Measurements from ENCODE around the gene ANO1.

Gene ANO1

GRCh38 chr11:70068345-70068744, 9.8 kb upstream of the ANO1 start:
- FAIRE-seq (no peak), DNase-seq (ENCODE audit: insufficient read length, low spot score) (no peak)
- TF ChIP-seq TAF1 (IDR thresholded peaks at IDR 0.05; ENCODE audit: low read depth, low read length), result no peak
- no peak for TF ChIP-seq POLR2A (IDR thresholded peaks at IDR 0.05; ENCODE audit: low read depth, low read length)

GRCh38 chr11:70068950-70069349, 9.2 kb upstream of the ANO1 start:
- TF ChIP-seq SPI1 (IDR thresholded peaks at IDR 0.05; ENCODE audit: low read depth, low read length) (no peak), POU2F2 (IDR thresholded peaks at IDR 0.05; ENCODE audit: low read depth, low read length) (no peak)
- FAIRE-seq (no peak), DNase-seq (ENCODE audit: insufficient read length, low spot score) (no peak)

- no peak for FAIRE-seq
Observed at GRCh38 chr11:70070706-70071105, 7.4 kb upstream of the ANO1 start.

GRCh38 chr11:70071996-70072395, 6.1 kb upstream of the ANO1 start:
- TF ChIP-seq POU2F2 (IDR thresholded peaks at IDR 0.05; ENCODE audit: low read depth, low read length), result no peak

More at GRCh38 chr11:70070706-70071105, 7.4 kb upstream of the ANO1 start:
- DNase-seq (ENCODE audit: insufficient read length, low spot score), result no peak
- TF ChIP-seq PAX5 (IDR thresholded peaks at IDR 0.05; ENCODE audit: insufficient read depth, low read length, severe bottlenecking) (no peak), POLR2A (IDR thresholded peaks at IDR 0.05; ENCODE audit: low read depth, low read length) (no peak), TAF1 (IDR thresholded peaks at IDR 0.05; ENCODE audit: low read depth, low read length) (no peak), POLR2AphosphoS5 (IDR thresholded peaks at IDR 0.05; ENCODE audit: low read depth, low read length) (no peak), SPI1 (IDR thresholded peaks at IDR 0.05; ENCODE audit: low read depth, low read length) (no peak), POU2F2 (IDR thresholded peaks at IDR 0.05; ENCODE audit: low read depth, low read length) (no peak)

GRCh38 chr11:70072461-70072860, 5.7 kb upstream of the ANO1 start:
- TF ChIP-seq TAF1 (IDR thresholded peaks at IDR 0.05; ENCODE audit: low read depth, low read length), result no peak
- DNase-seq (ENCODE audit: insufficient read length, low spot score) (no peak), FAIRE-seq (no peak)

More at GRCh38 chr11:70071996-70072395, 6.1 kb upstream of the ANO1 start:
- DNase-seq (ENCODE audit: insufficient read length, low spot score) (no peak), FAIRE-seq (no peak)

GRCh38 chr11:70072861-70073755, 5.0 kb upstream of the ANO1 start:
- no peak for FAIRE-seq
- TF ChIP-seq SPI1 (IDR thresholded peaks at IDR 0.05; ENCODE audit: low read depth, low read length), result no peak
- no peak for TF ChIP-seq PAX5 (IDR thresholded peaks at IDR 0.05; ENCODE audit: insufficient read depth, low read length, severe bottlenecking)
- no peak for TF ChIP-seq POLR2A (IDR thresholded peaks at IDR 0.05; ENCODE audit: low read depth, low read length)

GRCh38 chr11:70073871-70074371, 4.2 kb upstream of the ANO1 start:
- FAIRE-seq (no peak), DNase-seq (ENCODE audit: insufficient read length, low spot score) (no peak)
- TF ChIP-seq PAX5 (IDR thresholded peaks at IDR 0.05; ENCODE audit: insufficient read depth, low read length, severe bottlenecking), result no peak
- no peak for TF ChIP-seq SPI1 (IDR thresholded peaks at IDR 0.05; ENCODE audit: low read depth, low read length)
- TF ChIP-seq POLR2A (IDR thresholded peaks at IDR 0.05; ENCODE audit: low read depth, low read length), result no peak
- no peak for TF ChIP-seq POLR2AphosphoS5 (IDR thresholded peaks at IDR 0.05; ENCODE audit: low read depth, low read length)
- TF ChIP-seq POU2F2 (IDR thresholded peaks at IDR 0.05; ENCODE audit: low read depth, low read length), result no peak
- no peak for TF ChIP-seq TAF1 (IDR thresholded peaks at IDR 0.05; ENCODE audit: low read depth, low read length)

More at GRCh38 chr11:70072861-70073755, 5.0 kb upstream of the ANO1 start:
- no peak for DNase-seq (ENCODE audit: insufficient read length, low spot score)

GRCh38 chr11:70074746-70075145, 3.4 kb upstream of the ANO1 start:
- no peak for DNase-seq (ENCODE audit: insufficient read length, low spot score)
- FAIRE-seq, result no peak
- TF ChIP-seq SPI1 (IDR thresholded peaks at IDR 0.05; ENCODE audit: low read depth, low read length) (no peak), PAX5 (IDR thresholded peaks at IDR 0.05; ENCODE audit: insufficient read depth, low read length, severe bottlenecking) (no peak), POLR2A (IDR thresholded peaks at IDR 0.05; ENCODE audit: low read depth, low read length) (no peak), TAF1 (IDR thresholded peaks at IDR 0.05; ENCODE audit: low read depth, low read length) (no peak), POU2F2 (IDR thresholded peaks at IDR 0.05; ENCODE audit: low read depth, low read length) (no peak), POLR2AphosphoS5 (IDR thresholded peaks at IDR 0.05; ENCODE audit: low read depth, low read length) (no peak)

GRCh38 chr11:70075836-70076235, 2.3 kb upstream of the ANO1 start:
- TF ChIP-seq POLR2AphosphoS5 (IDR thresholded peaks at IDR 0.05; ENCODE audit: low read depth, low read length) (no peak), POU2F2 (IDR thresholded peaks at IDR 0.05; ENCODE audit: low read depth, low read length) (no peak), PAX5 (IDR thresholded peaks at IDR 0.05; ENCODE audit: insufficient read depth, low read length, severe bottlenecking) (no peak), TAF1 (IDR thresholded peaks at IDR 0.05; ENCODE audit: low read depth, low read length) (no peak), POLR2A (IDR thresholded peaks at IDR 0.05; ENCODE audit: low read depth, low read length) (no peak), SPI1 (IDR thresholded peaks at IDR 0.05; ENCODE audit: low read depth, low read length) (no peak)
- no peak for FAIRE-seq

GRCh38 chr11:70076461-70076931, 1.6 kb upstream of the ANO1 start:
- TF ChIP-seq POLR2A (IDR thresholded peaks at IDR 0.05; ENCODE audit: low read depth, low read length) (no peak), POLR2AphosphoS5 (IDR thresholded peaks at IDR 0.05; ENCODE audit: low read depth, low read length) (no peak), TAF1 (IDR thresholded peaks at IDR 0.05; ENCODE audit: low read depth, low read length) (no peak), PAX5 (IDR thresholded peaks at IDR 0.05; ENCODE audit: insufficient read depth, low read length, severe bottlenecking) (no peak), POU2F2 (IDR thresholded peaks at IDR 0.05; ENCODE audit: low read depth, low read length) (no peak), SPI1 (IDR thresholded peaks at IDR 0.05; ENCODE audit: low read depth, low read length) (no peak)
- no peak for FAIRE-seq
- no peak for DNase-seq (ENCODE audit: insufficient read length, low spot score)

More at GRCh38 chr11:70075836-70076235, 2.3 kb upstream of the ANO1 start:
- no peak for DNase-seq (ENCODE audit: insufficient read length, low spot score)

Measured in GM12891 (cell line).